GM10266 (cell line): ENCODE results near the gene PCARE.

Experiments used
- DNase-seq: peaks from one replicate; pipeline ENCODE4 v3.0.0; 2012; ENCODE audit errors: extremely low spot score
- CTCF ChIP-seq: IDR thresholded peaks from 2 replicates; pipeline ENCODE4 v1.5.1; 2012; ENCODE audit warnings: mild to moderate bottlenecking, low read depth; ENCODE audit not compliant: control insufficient read depth, insufficient read depth; ENCODE audit errors: missing control alignments

PCARE gene

DNA sequence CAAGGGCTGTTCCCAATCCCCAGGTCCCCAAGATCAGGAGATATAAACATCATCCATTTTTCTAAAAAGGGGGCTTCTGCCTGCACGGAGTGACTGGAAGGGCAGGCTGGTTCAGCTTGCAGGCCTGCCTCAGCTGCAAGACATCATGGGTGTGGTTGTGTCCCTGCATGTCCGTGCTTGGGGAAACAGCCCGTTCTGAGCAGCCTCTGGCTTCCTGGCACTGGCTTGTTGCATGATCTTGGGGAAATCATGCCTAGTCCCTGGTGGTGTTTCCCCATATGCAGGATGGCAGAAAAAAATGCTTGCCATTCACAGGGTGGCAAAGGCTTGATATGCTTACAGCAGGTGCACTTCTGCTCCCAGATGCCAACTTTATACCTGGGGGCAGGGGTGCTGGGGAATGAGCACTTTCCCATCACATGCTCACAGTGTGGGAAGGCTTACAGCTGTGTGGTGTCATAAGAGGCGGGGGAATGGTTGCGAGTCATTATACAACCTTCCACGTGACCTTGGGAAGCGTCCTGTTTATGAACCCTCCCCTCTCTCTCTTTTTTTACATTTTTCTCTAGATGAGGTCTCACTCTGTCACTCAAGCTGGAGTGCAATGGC is 7.2 kb downstream of the PCARE start:
- DNase-seq: no peak
- no peak for TF ChIP-seq CTCF

GRCh38 chr2:29066271-29066860 is 8.0 kb downstream of the PCARE start:
- no peak for DNase-seq
- TF ChIP-seq CTCF: no peak

- DNase-seq: no peak
- TF ChIP-seq CTCF: no peak
These were observed 9.1 kb downstream of the PCARE start for GRCh38 chr2:29065068-29065811.

DNA sequence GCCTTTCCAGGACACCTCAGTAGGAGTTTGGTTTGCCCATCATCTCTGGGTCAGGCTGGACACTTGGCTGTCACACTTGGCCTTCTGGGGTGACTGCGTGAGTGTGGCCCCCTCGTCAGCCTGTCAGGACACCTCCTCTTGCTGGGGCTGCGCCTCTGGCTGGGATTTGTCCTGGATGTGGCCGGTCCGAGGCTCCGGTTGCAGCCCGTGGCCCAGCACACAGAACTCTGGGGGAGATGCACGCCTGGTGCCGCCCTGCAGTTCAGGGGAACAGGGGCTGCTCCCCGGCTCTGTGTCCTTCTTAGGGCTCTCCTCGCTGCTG is 9.6 kb downstream of the PCARE start:
- DNase-seq: no peak
- no peak for TF ChIP-seq CTCF

DNA sequence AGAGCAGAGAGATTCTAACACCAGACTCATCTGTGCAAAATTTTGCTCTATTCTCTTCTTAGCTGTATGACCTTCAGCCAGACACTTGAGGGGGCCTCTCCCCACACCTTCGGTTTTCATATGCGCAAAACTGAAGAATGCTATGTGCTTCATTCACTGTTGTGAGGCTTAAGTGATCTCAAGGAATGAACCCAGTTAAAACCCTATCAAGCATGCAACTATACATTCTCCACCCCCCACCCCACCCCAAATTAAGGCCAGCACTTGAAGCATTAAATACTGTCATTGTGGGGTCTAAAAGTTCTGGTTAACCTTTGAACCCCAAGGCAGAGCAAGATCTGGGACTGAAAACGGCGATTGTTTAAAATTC is 10.0 kb downstream of the PCARE start:
- no peak for TF ChIP-seq CTCF
- no peak for DNase-seq

DNA sequence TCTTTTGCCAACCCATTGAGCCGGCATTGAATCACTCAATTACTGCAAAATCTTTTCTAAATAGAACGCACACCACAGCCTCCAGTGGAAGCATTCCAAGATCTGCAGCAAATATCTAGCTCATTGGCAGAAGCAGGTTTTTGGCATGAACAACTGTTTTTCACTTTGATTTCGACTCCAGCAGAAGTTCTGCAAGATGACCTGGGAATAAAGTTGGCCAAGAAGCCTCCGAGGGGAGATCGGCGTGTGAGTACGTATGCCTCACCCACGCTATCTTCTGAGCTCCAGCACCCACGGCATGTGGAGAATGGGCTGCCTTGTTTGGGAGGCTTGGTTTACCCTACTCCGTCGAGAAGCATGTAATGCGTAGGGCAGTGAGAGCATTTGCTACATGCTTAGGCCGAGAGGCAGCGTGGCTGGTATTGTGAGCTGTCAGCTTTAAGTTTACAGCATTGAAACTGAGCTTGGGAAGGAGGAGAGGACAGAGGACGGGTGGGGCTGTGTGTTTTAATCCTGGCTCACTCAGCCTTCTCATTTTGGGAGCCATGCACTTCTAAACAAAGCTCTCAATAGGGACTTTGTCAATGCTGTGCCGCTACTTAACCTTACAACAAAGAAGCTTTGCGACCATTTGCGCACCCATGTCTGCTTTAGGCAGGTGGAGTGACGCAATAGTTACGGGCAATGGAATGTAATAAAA is 10.5 kb downstream of the PCARE start:
- TF ChIP-seq CTCF: no peak
- no peak for DNase-seq

DNA sequence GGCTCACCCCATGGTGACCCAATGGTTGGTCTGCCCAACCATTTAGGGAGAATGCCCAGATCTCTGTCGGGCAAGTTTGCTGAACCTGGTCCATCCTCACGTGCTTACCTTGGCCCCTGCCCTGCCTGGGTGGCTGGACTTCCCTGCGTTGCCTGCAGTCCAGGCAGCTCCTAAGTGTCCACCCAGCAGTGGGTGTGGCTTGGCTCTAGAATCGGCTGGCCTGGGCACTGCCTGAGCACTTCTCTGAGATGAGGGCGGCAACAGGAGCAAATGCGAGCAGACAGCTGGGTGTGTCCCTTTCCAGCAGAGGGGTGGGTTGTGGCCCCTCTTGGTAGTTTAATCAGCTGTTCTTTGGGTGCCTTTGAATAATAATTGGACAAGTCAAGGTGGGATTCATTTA is 11.3 kb downstream of the PCARE start:
- no peak for TF ChIP-seq CTCF
- no peak for DNase-seq
